Gastroesophageal sphincter (tissue), 3 donors: ENCODE results near the gene LRRC30.

Experiments
- CTCF ChIP-seq, 4 experiments: fragments of 200-600 bp in 2 of 4; fragments of 450-650 bp in 2 of 4; sonication (generic) in 1 of 4; IDR thresholded peaks; one replicate each; pipeline ENCODE4 v1.5.1; 2017 to 2019; ENCODE audit warnings: antibody characterized with exemption in 4 of 4, mild to moderate bottlenecking in 2 of 4, moderate library complexity in 2 of 4
- EP300 ChIP-seq: sonication (generic); formaldehyde crosslinking; IDR thresholded peaks from one replicate; pipeline ENCODE4 v1.6.1; 2017; ENCODE audit warnings: antibody characterized with exemption, mild to moderate bottlenecking
- POLR2A ChIP-seq, 2 donors: fragments of 450-650 bp; IDR thresholded peaks; one replicate each; pipeline ENCODE4 v1.6.1; 2017; ENCODE audit warnings: antibody characterized with exemption in 2 of 2, mild to moderate bottlenecking in 2 of 2, moderate library complexity in 1 of 2

GRCh38 chr18:7202169-7202568, 28.7 kb upstream of the LRRC30 start:
- TF ChIP-seq POLR2A (IDR thresholded peaks at IDR 0.05) (no peak), CTCF (IDR thresholded peaks at IDR 0.05) (no peak), EP300 (no peak)
